ENCODE data around the gene NACC1. TPM values are rescaled to one million over a fixed set of nuclear protein-coding genes. Genes with fewer than 3 reads are reported as not detected.

Gene NACC1
- total and polyA plus RNA-seq, 9 donors, result 3.2 to 31.4 (median 17.5) TPM

DNA sequence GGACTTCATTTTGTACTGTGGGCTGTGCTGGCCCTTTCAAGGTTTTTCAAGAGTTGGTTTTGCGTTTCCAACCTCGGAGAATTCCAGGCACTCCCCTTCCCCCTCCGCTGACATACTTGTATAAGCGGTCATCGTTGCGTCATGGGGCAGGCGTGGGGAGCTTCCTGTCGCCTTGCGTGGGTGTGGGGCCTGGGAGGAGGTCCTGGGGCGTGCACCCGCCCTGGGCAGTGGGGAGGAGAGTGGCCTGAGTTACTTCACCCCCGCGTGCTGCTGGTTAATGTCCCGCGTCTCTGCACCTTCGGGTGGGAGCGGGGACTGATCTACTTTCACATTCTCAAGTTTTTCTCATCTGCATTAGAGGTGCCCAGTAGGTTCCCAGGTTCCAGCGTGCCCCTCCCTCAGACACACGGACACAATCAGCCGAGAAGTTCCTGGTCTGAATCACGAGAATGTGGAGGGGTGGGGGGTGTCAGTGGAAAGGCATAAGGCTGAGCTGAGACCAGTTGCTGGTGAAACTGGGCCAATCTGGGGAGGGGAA is 36.2 kb downstream of the NACC1 start:
- H3K4me1 ChIP-seq (ENCODE audit: insufficient read depth), result peaks cover 5% of the 10 kb centered on the region
- intact Hi-C loops (cut with DNase I), result loop anchor here in 2 of 4 donors (1.0 to 5.0 kb wide), 2 partner anchors 45 to 57 kb away; no protein-coding TSS in a partner anchor
- peak overlapping the region; percentile 86 for H3K4me3 ChIP-seq
- no peaks in the 10 kb centered on the region for H3K36me3 ChIP-seq
- H3K9me3 ChIP-seq, result no peaks in the 10 kb centered on the region
- DNase-seq, result peak; percentile 90 to 95 (median 93)
- no peaks in the 10 kb centered on the region for H3K27me3 ChIP-seq
- H3K27ac ChIP-seq, result peak overlapping the region; percentile 83 to 88
- TF ChIP-seq, protein P1, sequence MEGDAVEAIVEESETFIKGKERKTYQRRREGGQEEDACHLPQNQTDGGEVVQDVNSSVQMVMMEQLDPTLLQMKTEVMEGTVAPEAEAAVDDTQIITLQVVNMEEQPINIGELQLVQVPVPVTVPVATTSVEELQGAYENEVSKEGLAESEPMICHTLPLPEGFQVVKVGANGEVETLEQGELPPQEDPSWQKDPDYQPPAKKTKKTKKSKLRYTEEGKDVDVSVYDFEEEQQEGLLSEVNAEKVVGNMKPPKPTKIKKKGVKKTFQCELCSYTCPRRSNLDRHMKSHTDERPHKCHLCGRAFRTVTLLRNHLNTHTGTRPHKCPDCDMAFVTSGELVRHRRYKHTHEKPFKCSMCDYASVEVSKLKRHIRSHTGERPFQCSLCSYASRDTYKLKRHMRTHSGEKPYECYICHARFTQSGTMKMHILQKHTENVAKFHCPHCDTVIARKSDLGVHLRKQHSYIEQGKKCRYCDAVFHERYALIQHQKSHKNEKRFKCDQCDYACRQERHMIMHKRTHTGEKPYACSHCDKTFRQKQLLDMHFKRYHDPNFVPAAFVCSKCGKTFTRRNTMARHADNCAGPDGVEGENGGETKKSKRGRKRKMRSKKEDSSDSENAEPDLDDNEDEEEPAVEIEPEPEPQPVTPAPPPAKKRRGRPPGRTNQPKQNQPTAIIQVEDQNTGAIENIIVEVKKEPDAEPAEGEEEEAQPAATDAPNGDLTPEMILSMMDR (IDR thresholded peaks at IDR 0.05), result no peak
- TF ChIP-seq POLR2A (IDR thresholded peaks at IDR 0.05) (peak; percentile 64), EP300 (IDR thresholded peaks at IDR 0.05) (peak; percentile 91)
- 2 to 3% (median 3%) methylated on average over 21 of the region's 21 CpGs for WGBS, 3 donors

- Histone ChIP-seq H3K27ac (peak overlapping the region; percentile 83 to 88), H3K9me3 (no peaks in the 10 kb centered on the region), H3K27me3 (no peaks in the 10 kb centered on the region), H3K36me3 (no peaks in the 10 kb centered on the region), H3K4me3 (peak overlapping the region; percentile 86), H3K4me1 (ENCODE audit: insufficient read depth) (peaks cover 3% of the 10 kb centered on the region)
- TF ChIP-seq, protein P1 (IDR thresholded peaks at IDR 0.05), result peak in 1 of 3 donors; percentile 8
- TF ChIP-seq POLR2A (IDR thresholded peaks at IDR 0.05), result no peak
- TF ChIP-seq EP300 (IDR thresholded peaks at IDR 0.05), result no peak
- DNase-seq, result peak; percentile 75 to 87 (median 82)
- intact Hi-C loops (cut with DNase I), result loop anchor here in 2 of 4 donors (1.0 to 5.0 kb wide), 2 partner anchors 44 to 58 kb away; no protein-coding TSS in a partner anchor
- WGBS, 3 donors, result 12 to 21% (median 15%) methylated on average over 24 of the region's 24 CpGs
These were observed 36.9 kb downstream of the NACC1 start for GRCh38 chr19:13154911-13155471.

DNA sequence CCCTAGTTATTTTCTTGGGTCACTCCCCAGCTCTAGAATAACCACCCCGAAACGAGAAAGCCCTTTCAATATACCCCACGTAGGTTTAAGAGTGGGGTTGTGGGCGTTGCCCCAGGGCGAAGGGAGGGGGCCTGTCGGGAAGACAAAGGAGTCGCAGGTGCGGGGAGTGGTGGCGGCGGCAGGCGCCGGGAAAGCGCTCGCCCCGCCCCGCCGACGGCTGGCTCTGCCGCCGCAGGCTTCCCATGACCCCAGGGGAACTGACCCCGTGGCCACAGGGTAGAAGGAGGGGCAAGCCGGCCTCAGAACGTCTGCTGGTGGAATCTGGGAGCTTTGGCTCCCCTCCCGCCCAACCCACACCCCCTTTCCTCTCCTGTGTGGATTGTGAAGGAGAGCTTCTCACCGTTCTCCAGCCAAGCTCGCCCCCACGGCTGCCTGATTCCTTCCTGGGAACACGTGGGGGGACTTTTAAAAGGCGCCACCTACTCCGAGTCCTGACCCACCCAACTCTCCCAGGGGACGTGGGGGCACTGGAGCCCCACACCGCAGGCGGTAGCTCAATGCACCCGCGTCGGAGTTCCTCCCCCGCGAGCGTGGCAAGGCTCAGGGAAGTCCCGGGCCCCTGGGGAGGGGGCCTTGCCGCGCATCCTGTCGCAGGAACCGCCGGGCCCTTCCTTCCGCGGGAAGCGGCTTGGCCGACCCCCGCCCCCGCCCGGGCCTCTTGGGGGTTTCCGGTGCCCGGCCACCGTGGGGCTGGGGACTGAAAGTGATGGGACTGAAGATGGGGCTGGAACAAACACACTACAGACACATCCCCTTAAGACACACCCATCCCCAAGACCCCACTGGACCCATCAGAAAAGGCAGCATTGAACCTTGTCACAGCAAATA is 37.7 kb downstream of the NACC1 start:
- TF ChIP-seq, protein P1 (IDR thresholded peaks at IDR 0.05), result no peak
- TF ChIP-seq EP300 (IDR thresholded peaks at IDR 0.05) (no peak), POLR2A (IDR thresholded peaks at IDR 0.05) (no peak)
- peak; percentile 83 to 90 (median 85) for DNase-seq
- no peaks in the 10 kb centered on the region for H3K36me3 ChIP-seq
- H3K27me3 ChIP-seq, result no peaks in the 10 kb centered on the region
- H3K9me3 ChIP-seq, result no peaks in the 10 kb centered on the region
- peak overlapping the region; percentile 83 to 88 for H3K27ac ChIP-seq
- peaks cover 3% of the 10 kb centered on the region for H3K4me1 ChIP-seq (ENCODE audit: insufficient read depth)
- 5 to 9% (median 6%) methylated on average over 51 to 55 of the region's 55 CpGs for WGBS, 3 donors
- peak overlapping the region; percentile 86 for H3K4me3 ChIP-seq
- intact Hi-C loops (cut with DNase I), result no loop called here

- Histone ChIP-seq H3K4me1 (ENCODE audit: insufficient read depth) (peaks cover 10% of the 10 kb centered on the region), H3K4me3 (no peak overlapping the region), H3K27me3 (no peaks in the 10 kb centered on the region), H3K9me3 (no peaks in the 10 kb centered on the region), H3K36me3 (no peaks in the 10 kb centered on the region), H3K27ac (no peak overlapping the region)
- TF ChIP-seq, protein P1 (IDR thresholded peaks at IDR 0.05), result no peak
- no peak for TF ChIP-seq POLR2A (IDR thresholded peaks at IDR 0.05)
- TF ChIP-seq EP300 (IDR thresholded peaks at IDR 0.05), result no peak
- intact Hi-C loops (cut with DNase I), result loop anchor here in 1 of 4 donors (10.0 kb wide), 1 partner anchor 705 kb away; no protein-coding TSS in a partner anchor
- 90 to 93% (median 93%) methylated on average over 3 of the region's 3 CpGs for WGBS, 3 donors
- DNase-seq, result no peak
These were observed 41.6 kb downstream of the NACC1 start for GRCh38 chr19:13159713-13160112.

Measured in ovary (tissue), 9 donors.